ENCODE data around the gene FMO2. TPM values are rescaled to one million over a fixed set of nuclear protein-coding genes. Genes with fewer than 3 reads are reported as not detected.

FMO2 gene
- total RNA-seq, 1 experiment from 2014 or later: not detected

GRCh38 chr1:171198081-171198480 is 13.0 kb downstream of the FMO2 start:
- intact Hi-C loops (cut with micrococcal nuclease; ENCODE audit: unreplicated experiment): no loop called here
- CTCF ChIA-PET: no interaction called here
- DNase-seq: no peak
- Mint-ChIP-seq H3K9me3 (ENCODE audit: low read depth, unreplicated experiment) (no peaks in the 10 kb centered on the region), H3K36me3 (ENCODE audit: insufficient read depth, unreplicated experiment) (no peaks in the 10 kb centered on the region), H3K27me3 (ENCODE audit: unreplicated experiment) (peaks cover 18% of the 10 kb centered on the region), H3K27ac (ENCODE audit: unreplicated experiment) (no peak overlapping the region), H3K4me3 (ENCODE audit: low read depth, unreplicated experiment) (no peak overlapping the region), H3K4me1 (ENCODE audit: low read depth, unreplicated experiment) (no peaks in the 10 kb centered on the region)
- no TSS peak for BruUV-seq (replicated peaks)
- TF ChIP-seq CTCF (IDR thresholded peaks at IDR 0.05; ENCODE audit: unreplicated experiment): no peak

- no peak for DNase-seq
- H3K4me1 Mint-ChIP-seq (ENCODE audit: low read depth, unreplicated experiment): no peaks in the 10 kb centered on the region
- H3K27me3 Mint-ChIP-seq (ENCODE audit: unreplicated experiment): peaks cover 51% of the 10 kb centered on the region
- no peak overlapping the region for H3K27ac Mint-ChIP-seq (ENCODE audit: unreplicated experiment)
- CTCF ChIA-PET: no interaction called here
- no peaks in the 10 kb centered on the region for H3K36me3 Mint-ChIP-seq (ENCODE audit: insufficient read depth, unreplicated experiment)
- no peak overlapping the region for H3K4me3 Mint-ChIP-seq (ENCODE audit: low read depth, unreplicated experiment)
- no TSS peak for BruUV-seq (replicated peaks)
- intact Hi-C loops (cut with micrococcal nuclease; ENCODE audit: unreplicated experiment): no loop called here
- TF ChIP-seq CTCF (IDR thresholded peaks at IDR 0.05; ENCODE audit: unreplicated experiment): no peak
- H3K9me3 Mint-ChIP-seq (ENCODE audit: low read depth, unreplicated experiment): no peaks in the 10 kb centered on the region
These were observed 19.2 kb downstream of the FMO2 start for GRCh38 chr1:171204296-171204695.

GRCh38 chr1:171206204-171206977 is 21.3 kb downstream of the FMO2 start:
- intact Hi-C loops (cut with micrococcal nuclease; ENCODE audit: unreplicated experiment): no loop called here
- CTCF ChIA-PET: interaction anchor here (0.6 kb wide), 1 partner anchor 913 kb away, joined by 3 read pairs; no protein-coding TSS in a partner anchor
- BruUV-seq (replicated peaks): no TSS peak
- no peak overlapping the region for H3K4me3 Mint-ChIP-seq (ENCODE audit: low read depth, unreplicated experiment)
- no peak overlapping the region for H3K27ac Mint-ChIP-seq (ENCODE audit: unreplicated experiment)
- no peak for DNase-seq
- H3K4me1 Mint-ChIP-seq (ENCODE audit: low read depth, unreplicated experiment): no peaks in the 10 kb centered on the region
- no peaks in the 10 kb centered on the region for H3K9me3 Mint-ChIP-seq (ENCODE audit: low read depth, unreplicated experiment)
- H3K27me3 Mint-ChIP-seq (ENCODE audit: unreplicated experiment): peaks cover 50% of the 10 kb centered on the region
- TF ChIP-seq CTCF (IDR thresholded peaks at IDR 0.05; ENCODE audit: unreplicated experiment): no peak
- H3K36me3 Mint-ChIP-seq (ENCODE audit: insufficient read depth, unreplicated experiment): no peaks in the 10 kb centered on the region

GRCh38 chr1:171206978-171207355 is 21.9 kb downstream of the FMO2 start:
- Mint-ChIP-seq H3K4me3 (ENCODE audit: low read depth, unreplicated experiment) (no peak overlapping the region), H3K27ac (ENCODE audit: unreplicated experiment) (no peak overlapping the region), H3K27me3 (ENCODE audit: unreplicated experiment) (peaks cover 45% of the 10 kb centered on the region), H3K4me1 (ENCODE audit: low read depth, unreplicated experiment) (no peaks in the 10 kb centered on the region), H3K36me3 (ENCODE audit: insufficient read depth, unreplicated experiment) (no peaks in the 10 kb centered on the region), H3K9me3 (ENCODE audit: low read depth, unreplicated experiment) (no peaks in the 10 kb centered on the region)
- intact Hi-C loops (cut with micrococcal nuclease; ENCODE audit: unreplicated experiment): no loop called here
- no peak for DNase-seq
- CTCF ChIA-PET: interaction anchor here (0.6 kb wide), 1 partner anchor 914 kb away, joined by 3 read pairs; no protein-coding TSS in a partner anchor
- TF ChIP-seq CTCF (IDR thresholded peaks at IDR 0.05; ENCODE audit: unreplicated experiment): no peak
- BruUV-seq (replicated peaks): no TSS peak
